Measurements from ENCODE around the gene FMNL2. TPM values are rescaled to one million over a fixed set of nuclear protein-coding genes. Genes with fewer than 3 reads are reported as not detected.
"Not testable (repeated sequence)": the region's sequence is repeated elsewhere in the genome, so short reads cannot be mapped to it uniquely, and the experiment has no call there.

The FMNL2 gene
- total RNA-seq, 1 experiment from 2014 or later, result 37.5 TPM

GRCh38 chr2:152468899-152469692 is 134.1 kb downstream of the FMNL2 start:
- no peak for DNase-seq (ENCODE audit: low spot score)

GRCh38 chr2:152470861-152471854 is 136.2 kb downstream of the FMNL2 start:
- no peak for DNase-seq (ENCODE audit: low spot score)

- DNase-seq (ENCODE audit: low spot score), result no peak
These were observed 137.5 kb downstream of the FMNL2 start for GRCh38 chr2:152472481-152472887.

GRCh38 chr2:152473151-152473857 is 138.3 kb downstream of the FMNL2 start:
- DNase-seq (ENCODE audit: low spot score), result no peak

- not testable (repeated sequence) for DNase-seq (ENCODE audit: low spot score)
These were observed 139.5 kb downstream of the FMNL2 start for GRCh38 chr2:152474523-152474922.

- DNase-seq (ENCODE audit: low spot score), result no peak
These were observed 141.0 kb downstream of the FMNL2 start for GRCh38 chr2:152475982-152476381.

- no peak for DNase-seq (ENCODE audit: low spot score)
These were observed 142.5 kb downstream of the FMNL2 start for GRCh38 chr2:152477347-152478092.

- DNase-seq (ENCODE audit: low spot score), result no peak
These were observed 144.3 kb downstream of the FMNL2 start for GRCh38 chr2:152479282-152479681.

GRCh38 chr2:152480821-152481399 is 145.9 kb downstream of the FMNL2 start:
- no peak for DNase-seq (ENCODE audit: low spot score)

- DNase-seq (ENCODE audit: low spot score), result no peak
These were observed 147.1 kb downstream of the FMNL2 start for GRCh38 chr2:152481881-152482583.

- no peak for DNase-seq (ENCODE audit: low spot score)
These were observed 148.5 kb downstream of the FMNL2 start for GRCh38 chr2:152483276-152484063.

- no peak for DNase-seq (ENCODE audit: low spot score)
These were observed 151.2 kb downstream of the FMNL2 start for GRCh38 chr2:152485954-152486736.

- DNase-seq (ENCODE audit: low spot score), result no peak
These were observed 151.9 kb downstream of the FMNL2 start for GRCh38 chr2:152486737-152487400.

GRCh38 chr2:152488075-152488474 is 153.1 kb downstream of the FMNL2 start:
- no peak for DNase-seq (ENCODE audit: low spot score)

GRCh38 chr2:152489364-152489763 is 154.4 kb downstream of the FMNL2 start:
- no peak for DNase-seq (ENCODE audit: low spot score)

- no peak for DNase-seq (ENCODE audit: low spot score)
These were observed 155.9 kb downstream of the FMNL2 start for GRCh38 chr2:152490686-152491455.

GRCh38 chr2:152492131-152492530 is 157.2 kb downstream of the FMNL2 start:
- no peak for DNase-seq (ENCODE audit: low spot score)
